ENCODE measurements around the gene SHC4.

The SHC4 gene

GRCh38 chr15:48963524-48964113 lies at the start of gene SHC4:
Gene SHC4, minus strand, starts transcription at chr15:48963919. Its CDS starts 904 bp downstream, at chr15:48963015.
- H3K27ac ChIP-seq, result peak within 1 kb of the TSS; percentile 47
- TF ChIP-seq ZFX (IDR thresholded peaks at IDR 0.05; ENCODE audit: borderline replicate concordance) (no peak), CTCF (IDR thresholded peaks at IDR 0.05) (peak; percentile 54)

GRCh38 chr15:48999314-48999713 lies 35.6 kb upstream of the SHC4 start:
- no peak overlapping the region for H3K27ac ChIP-seq
- no peak for TF ChIP-seq ZFX (IDR thresholded peaks at IDR 0.05; ENCODE audit: borderline replicate concordance)
- TF ChIP-seq CTCF (IDR thresholded peaks at IDR 0.05), result no peak

DNA sequence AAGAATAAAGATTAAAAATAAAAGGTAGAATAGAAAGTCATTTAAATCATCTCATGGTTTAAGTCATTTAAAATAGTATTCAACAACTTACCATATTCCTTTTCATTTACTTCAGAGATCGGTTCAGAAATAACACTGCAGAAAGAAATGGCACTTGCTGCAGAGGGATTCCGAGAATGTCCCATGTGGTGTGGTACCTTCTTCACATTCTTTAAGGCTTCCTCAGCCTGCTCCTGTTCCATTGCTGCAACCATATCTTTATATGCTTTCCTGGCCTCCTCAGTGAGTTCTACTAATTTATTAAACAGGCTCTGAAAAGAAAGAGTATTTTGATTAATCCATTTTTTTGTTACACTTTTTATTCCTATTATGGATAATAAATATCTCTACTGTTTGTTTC lies 32.6 kb upstream of the SHC4 start:
- TF ChIP-seq ZFX (IDR thresholded peaks at IDR 0.05; ENCODE audit: borderline replicate concordance) (no peak), CTCF (IDR thresholded peaks at IDR 0.05) (no peak)
- no peak overlapping the region for H3K27ac ChIP-seq

GRCh38 chr15:48993380-48993779 lies 29.7 kb upstream of the SHC4 start:
- TF ChIP-seq ZFX (IDR thresholded peaks at IDR 0.05; ENCODE audit: borderline replicate concordance), result no peak
- TF ChIP-seq CTCF (IDR thresholded peaks at IDR 0.05), result no peak
- no peak overlapping the region for H3K27ac ChIP-seq

DNA sequence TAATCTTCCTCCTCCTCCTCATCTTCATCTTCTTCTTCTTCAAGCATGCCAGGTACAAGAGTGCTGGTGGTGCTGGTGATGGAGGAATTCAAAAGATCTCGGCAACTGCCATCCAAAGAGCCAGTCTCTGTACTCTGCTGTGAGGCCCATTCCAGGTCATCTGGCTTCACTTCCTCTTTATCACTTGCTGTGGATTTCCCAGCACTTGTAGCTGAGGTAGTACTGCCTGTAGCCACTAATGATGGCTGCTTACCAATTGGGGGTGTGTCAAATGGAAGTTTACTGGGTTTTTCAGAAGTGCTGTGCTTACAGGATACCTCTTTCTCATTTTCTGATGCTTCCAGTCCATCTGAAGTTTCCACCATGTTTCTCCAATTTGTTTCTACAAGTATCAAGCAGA lies 28.8 kb upstream of the SHC4 start:
- TF ChIP-seq ZFX (IDR thresholded peaks at IDR 0.05; ENCODE audit: borderline replicate concordance), result no peak
- TF ChIP-seq CTCF (IDR thresholded peaks at IDR 0.05), result no peak
- no peak overlapping the region for H3K27ac ChIP-seq

- no peak overlapping the region for H3K27ac ChIP-seq
- TF ChIP-seq ZFX (IDR thresholded peaks at IDR 0.05; ENCODE audit: borderline replicate concordance) (no peak), CTCF (IDR thresholded peaks at IDR 0.05) (no peak)
Measured at GRCh38 chr15:48992096-48992495, 28.4 kb upstream of the SHC4 start.

DNA sequence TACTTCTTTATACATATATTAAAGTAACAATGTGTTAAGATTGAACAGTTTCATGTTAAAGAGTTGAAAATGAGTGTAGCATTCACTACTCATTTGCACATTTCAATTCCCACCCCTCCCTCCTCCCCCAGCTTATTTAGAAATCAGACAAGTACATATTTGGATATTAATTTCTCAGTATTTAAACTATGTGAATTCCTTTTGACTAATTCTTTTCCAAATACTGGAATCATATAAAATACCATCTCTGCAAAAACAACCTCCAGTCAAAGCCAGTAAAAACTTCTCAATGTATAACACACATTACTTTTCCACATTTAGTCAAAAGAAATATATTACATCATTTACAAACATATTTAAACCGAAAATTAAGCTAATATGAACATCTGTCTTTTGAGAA lies 25.5 kb upstream of the SHC4 start:
- H3K27ac ChIP-seq, result no peak overlapping the region
- TF ChIP-seq ZFX (IDR thresholded peaks at IDR 0.05; ENCODE audit: borderline replicate concordance), result no peak
- no peak for TF ChIP-seq CTCF (IDR thresholded peaks at IDR 0.05)

Measured in 22Rv1 (cell line).